AML-193 (cell line): Measurements from ENCODE around the gene XRN2.

ENCODE experiments used
- DNase-seq, 2 experiments: peaks; one replicate each; lab custom pipeline; 2025; lab: John Stamatoyannopoulos, UW

Gene XRN2

GRCh38 chr20:21432911-21433310 is 129.8 kb downstream of the XRN2 start:
- DNase-seq, result no peak

- no peak for DNase-seq
Observed at GRCh38 chr20:21433329-21433890, 130.3 kb downstream of the XRN2 start.

DNA sequence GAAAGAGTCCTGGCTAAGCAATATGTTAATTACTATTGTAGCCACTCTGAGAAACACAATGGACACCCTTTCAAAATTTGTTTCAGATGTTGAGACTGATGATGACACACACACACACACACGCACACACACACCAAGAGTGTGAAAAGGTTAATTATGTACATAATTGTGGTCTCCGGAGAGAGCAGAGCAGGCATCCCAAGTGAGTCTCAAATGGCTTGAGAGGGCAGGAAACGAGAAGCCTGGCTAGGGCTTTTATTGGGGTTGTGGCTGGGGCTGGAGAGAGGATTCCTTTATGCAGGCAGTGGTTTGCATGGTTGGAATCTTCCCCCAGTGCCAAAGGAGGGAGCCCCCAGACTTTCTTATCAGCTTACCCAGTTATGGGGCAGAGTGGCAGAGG is 132.4 kb downstream of the XRN2 start:
- DNase-seq, result no peak

GRCh38 chr20:21436205-21436604 is 133.1 kb downstream of the XRN2 start:
- DNase-seq, result no peak

- no peak for DNase-seq
Observed at GRCh38 chr20:21437248-21437647, 134.1 kb downstream of the XRN2 start.

DNA sequence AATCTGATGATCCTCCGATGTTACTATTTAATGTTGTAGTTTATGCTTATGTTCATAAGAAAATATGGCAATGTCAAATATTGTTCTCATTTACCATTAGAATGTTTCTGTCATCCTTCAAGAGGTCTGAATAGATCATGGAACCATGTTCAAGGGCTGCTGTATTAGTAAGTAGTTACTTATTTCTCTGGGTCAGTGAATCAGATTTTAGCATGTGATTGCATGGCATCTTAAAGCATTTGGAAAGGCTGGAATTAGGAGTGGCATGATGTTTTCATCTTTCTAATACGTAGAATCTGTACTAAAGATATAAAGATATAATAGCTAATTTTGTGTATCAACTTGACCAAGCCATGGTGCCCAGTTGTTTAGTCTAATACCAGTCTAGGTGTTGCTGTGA is 134.7 kb downstream of the XRN2 start:
- DNase-seq, result no peak
